Upper lobe of left lung (tissue), 6 donors: Measurements from ENCODE around the gene WNT3. TPM values are rescaled to one million over a fixed set of nuclear protein-coding genes. Genes with fewer than 3 reads are reported as not detected.

Source experiments
- ATAC-seq, 2 donors: fragments of 200-7000 bp; cut with Tn5 transposase; one replicate each; pipeline ENCODE4 v1.9.1; 2022; ENCODE audit warnings: mild to moderate bottlenecking in 2 of 2, moderate library complexity in 2 of 2; ENCODE audit not compliant: low FRiP score in 2 of 2
- DNase-seq, 2 donors: peaks; one replicate each; pipeline ENCODE4 v3.0.0-alpha.2; 2019 to 2020
- H3K27ac ChIP-seq, 4 donors: fragments of 200-600 bp; sonication (generic); one replicate each; pipeline ENCODE4 v1.5.1; 2016 to 2019
- H3K27me3 ChIP-seq, 4 donors: fragments of 200-600 bp; sonication (generic); one replicate each; pipeline ENCODE4 v1.5.1; 2017 to 2019
- H3K36me3 ChIP-seq, 4 donors: fragments of 200-600 bp; sonication (generic); one replicate each; pipeline ENCODE4 v1.5.1; 2016 to 2019
- H3K4me1 ChIP-seq, 4 donors: fragments of 200-600 bp; sonication (generic); one replicate each; pipeline ENCODE4 v1.5.1; 2018 to 2019
- H3K4me3 ChIP-seq, 4 donors: fragments of 200-600 bp; sonication (generic); one replicate each; pipeline ENCODE4 v1.5.1; 2017 to 2019; ENCODE audit warnings: mild to moderate bottlenecking in 2 of 4, moderate library complexity in 1 of 4
- H3K9me3 ChIP-seq, 4 donors: fragments of 200-600 bp; sonication (generic); one replicate each; pipeline ENCODE4 v1.5.1; 2018 to 2019
- EP300 ChIP-seq, 4 donors: sonication (generic); formaldehyde crosslinking; IDR thresholded peaks; one replicate each; pipeline ENCODE4 v1.5.1; 2017; ENCODE audit warnings: antibody characterized with exemption in 4 of 4, control low read depth in 2 of 4
- POLR2A ChIP-seq, 4 donors: fragments of 450-650 bp; IDR thresholded peaks; one replicate each; pipeline ENCODE4 v1.5.1; 2016 to 2017; ENCODE audit warnings: antibody characterized with exemption in 4 of 4, mild to moderate bottlenecking in 2 of 4
- POLR2AphosphoS5 ChIP-seq, 2 donors: sonication (generic); formaldehyde crosslinking; IDR thresholded peaks; one replicate each; pipeline ENCODE4 v1.5.1; 2017; ENCODE audit warnings: antibody characterized with exemption in 2 of 2
- WGBS, 2 donors: methylation state at CpG; one replicate each; pipeline ENCODE4 v1.1.5; 2017 to 2018; 5-methylcytosine and 5-hydroxymethylcytosine counted together
- total RNA-seq, 6 donors: library from RNA; depleted of rRNA in 4 of 6; stranded (reverse); fragments of >200 nt in 4 of 6; gene quantifications; one replicate each; pipeline versions ENCODE4 v1.1.0 to v1.2.1, GENCODE V29; 2016 to 2021
- TF ChIP-seq, protein P1 (sequence below), 6 experiments: fragments of 450-650 bp in 4 of 6; fragments of 200-600 bp in 2 of 6; sonication (generic) in 2 of 6; IDR thresholded peaks; one replicate each; pipeline ENCODE4 v1.5.1; 2016 to 2019; ENCODE audit warnings: antibody characterized with exemption in 6 of 6
- donor health status: DM: no; HTN: no; CAD: no; lungs with moderate emphysema.
- donor health status: DM: no; HTN: yes; CAD: no; lungs with severe emphysema.

WNT3 gene
- total RNA-seq, 6 donors from 2014 or later: 1.1 to 4.6 (median 1.9) TPM

DNA sequence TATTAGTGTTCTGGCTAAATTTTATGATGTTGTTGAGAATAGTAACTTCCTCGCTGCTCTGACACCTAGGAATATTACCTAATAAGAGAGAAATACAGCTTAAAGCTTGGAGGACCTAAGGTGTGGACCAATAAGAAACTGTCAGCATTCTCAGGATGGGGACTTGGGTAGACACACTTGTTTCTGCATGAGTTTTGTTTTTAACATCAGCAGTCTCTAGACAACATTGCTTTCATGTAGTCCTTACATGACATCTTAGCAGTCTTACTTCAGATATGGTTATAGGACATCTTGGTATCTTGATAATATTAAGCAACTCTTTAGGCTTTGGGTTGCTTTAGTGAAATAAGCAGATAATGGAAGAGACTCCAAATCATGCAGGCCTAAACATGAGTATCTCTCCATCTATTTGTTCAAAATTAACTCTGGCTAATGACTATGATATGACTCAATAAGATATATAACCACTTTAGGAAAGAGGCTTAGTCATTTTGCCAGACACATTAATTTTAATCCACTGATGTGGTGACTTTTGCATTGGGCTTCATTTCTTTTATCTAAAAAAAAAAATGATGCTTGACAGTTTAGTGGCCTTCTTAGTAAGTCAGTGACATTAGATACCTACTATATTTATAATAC, 84.5 kb downstream of the WNT3 start:
- H3K27me3 ChIP-seq: no peaks in the 10 kb centered on the region
- TF ChIP-seq EP300 (IDR thresholded peaks at IDR 0.05) (no peak), POLR2A (IDR thresholded peaks at IDR 0.05) (no peak), POLR2AphosphoS5 (IDR thresholded peaks at IDR 0.05) (no peak)
- TF ChIP-seq, protein P1, sequence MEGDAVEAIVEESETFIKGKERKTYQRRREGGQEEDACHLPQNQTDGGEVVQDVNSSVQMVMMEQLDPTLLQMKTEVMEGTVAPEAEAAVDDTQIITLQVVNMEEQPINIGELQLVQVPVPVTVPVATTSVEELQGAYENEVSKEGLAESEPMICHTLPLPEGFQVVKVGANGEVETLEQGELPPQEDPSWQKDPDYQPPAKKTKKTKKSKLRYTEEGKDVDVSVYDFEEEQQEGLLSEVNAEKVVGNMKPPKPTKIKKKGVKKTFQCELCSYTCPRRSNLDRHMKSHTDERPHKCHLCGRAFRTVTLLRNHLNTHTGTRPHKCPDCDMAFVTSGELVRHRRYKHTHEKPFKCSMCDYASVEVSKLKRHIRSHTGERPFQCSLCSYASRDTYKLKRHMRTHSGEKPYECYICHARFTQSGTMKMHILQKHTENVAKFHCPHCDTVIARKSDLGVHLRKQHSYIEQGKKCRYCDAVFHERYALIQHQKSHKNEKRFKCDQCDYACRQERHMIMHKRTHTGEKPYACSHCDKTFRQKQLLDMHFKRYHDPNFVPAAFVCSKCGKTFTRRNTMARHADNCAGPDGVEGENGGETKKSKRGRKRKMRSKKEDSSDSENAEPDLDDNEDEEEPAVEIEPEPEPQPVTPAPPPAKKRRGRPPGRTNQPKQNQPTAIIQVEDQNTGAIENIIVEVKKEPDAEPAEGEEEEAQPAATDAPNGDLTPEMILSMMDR (IDR thresholded peaks at IDR 0.05): no peak
- ATAC-seq: no peak
- H3K4me3 ChIP-seq: no peak overlapping the region
- H3K36me3 ChIP-seq: peaks cover 0 to 17% (median 4%) of the 10 kb centered on the region in 4 donors
- H3K9me3 ChIP-seq: no peaks in the 10 kb centered on the region
- 93 to 96% methylated on average over 1 of the region's 1 CpG for WGBS, 2 donors
- no peak for DNase-seq
- no peaks in the 10 kb centered on the region for H3K4me1 ChIP-seq
- H3K27ac ChIP-seq: no peak overlapping the region

DNA sequence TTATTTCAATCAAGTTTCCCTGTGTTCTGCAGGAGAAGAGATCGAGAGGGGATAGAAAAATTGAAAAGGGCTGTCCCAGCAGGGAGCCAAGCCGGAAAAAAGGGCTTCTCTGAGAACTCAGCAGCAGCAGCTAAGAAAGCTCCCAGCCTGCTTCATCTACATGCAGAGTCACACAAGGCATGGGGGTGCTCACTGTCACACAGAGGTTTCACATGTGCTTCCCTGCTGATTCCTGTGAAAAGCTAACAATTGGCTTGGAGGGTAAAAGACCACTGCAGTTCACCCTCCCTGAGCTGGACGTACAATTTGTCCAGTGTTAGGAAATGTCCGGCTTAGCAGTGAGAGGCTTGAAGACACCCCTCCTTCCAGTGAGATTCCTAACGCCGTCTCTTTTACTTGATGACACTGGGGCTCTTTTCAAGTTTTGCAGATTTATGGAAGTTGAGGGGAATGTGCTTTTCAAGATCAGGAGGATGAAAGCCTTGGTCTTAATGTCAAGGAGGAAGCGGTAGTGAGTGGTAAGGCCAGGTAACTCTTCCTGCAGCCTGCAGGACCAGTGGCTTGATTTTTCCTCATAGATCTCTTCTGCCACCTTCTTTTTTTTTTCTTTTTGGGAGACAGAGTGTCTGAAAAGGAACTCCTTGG, 85.6 kb downstream of the WNT3 start:
- WGBS, 2 donors: 83 to 88% methylated on average over 7 of the region's 7 CpGs
- no peak overlapping the region for H3K27ac ChIP-seq
- no peak for ATAC-seq

GRCh38 chr17:46732160-46732559, 86.3 kb downstream of the WNT3 start:
- Histone ChIP-seq H3K4me1 (no peaks in the 10 kb centered on the region), H3K4me3 (no peak overlapping the region), H3K36me3 (peaks cover 0 to 22% (median 6%) of the 10 kb centered on the region in 4 donors), H3K27me3 (no peaks in the 10 kb centered on the region), H3K27ac (no peak overlapping the region), H3K9me3 (no peaks in the 10 kb centered on the region)
- ATAC-seq (no peak), DNase-seq (no peak)
- 89 to 96% methylated on average over 1 of the region's 1 CpG for WGBS, 2 donors
- TF ChIP-seq, protein P1 (IDR thresholded peaks at IDR 0.05): no peak
- TF ChIP-seq POLR2AphosphoS5 (IDR thresholded peaks at IDR 0.05): no peak
- TF ChIP-seq EP300 (IDR thresholded peaks at IDR 0.05): no peak
- no peak for TF ChIP-seq POLR2A (IDR thresholded peaks at IDR 0.05)

More for the DNA sequence above, 85.6 kb downstream of the WNT3 start:
- no peak for TF ChIP-seq POLR2A (IDR thresholded peaks at IDR 0.05)
- TF ChIP-seq, protein P1 (IDR thresholded peaks at IDR 0.05): no peak
- no peak for TF ChIP-seq POLR2AphosphoS5 (IDR thresholded peaks at IDR 0.05)
- TF ChIP-seq EP300 (IDR thresholded peaks at IDR 0.05): no peak
- H3K4me3 ChIP-seq: no peak overlapping the region
- H3K36me3 ChIP-seq: peaks cover 0 to 18% (median 6%) of the 10 kb centered on the region in 4 donors
- no peaks in the 10 kb centered on the region for H3K27me3 ChIP-seq
- H3K4me1 ChIP-seq: no peaks in the 10 kb centered on the region
- no peaks in the 10 kb centered on the region for H3K9me3 ChIP-seq
- DNase-seq: no peak

DNA sequence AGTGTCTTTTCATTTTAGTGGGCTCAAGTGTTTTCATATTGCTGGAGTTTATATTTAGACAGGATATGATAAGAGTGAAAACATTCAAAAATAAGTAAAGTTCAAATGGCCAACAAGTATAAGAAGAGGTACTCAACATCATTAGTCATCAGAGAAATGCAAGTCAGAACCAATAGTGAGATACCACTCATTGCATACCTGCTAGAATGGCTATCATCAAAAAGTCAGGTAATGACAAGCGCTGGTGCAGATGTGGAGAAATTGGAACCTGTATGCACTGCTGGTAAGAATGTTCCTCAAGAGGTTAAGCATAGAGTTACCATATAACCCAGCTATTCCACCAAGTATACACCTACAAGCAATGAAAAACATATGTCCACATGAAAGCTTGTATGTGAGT, 87.8 kb downstream of the WNT3 start:
- no peak for DNase-seq
- Histone ChIP-seq H3K27me3 (no peaks in the 10 kb centered on the region), H3K36me3 (peaks cover 0 to 22% (median 6%) of the 10 kb centered on the region in 4 donors), H3K27ac (no peak overlapping the region), H3K9me3 (no peaks in the 10 kb centered on the region), H3K4me3 (no peak overlapping the region), H3K4me1 (no peaks in the 10 kb centered on the region)
- WGBS, 2 donors: 92 to 96% methylated on average over 1 of the region's 1 CpG
- ATAC-seq: no peak
- TF ChIP-seq, protein P1 (IDR thresholded peaks at IDR 0.05): no peak
- no peak for TF ChIP-seq POLR2AphosphoS5 (IDR thresholded peaks at IDR 0.05)
- no peak for TF ChIP-seq POLR2A (IDR thresholded peaks at IDR 0.05)
- no peak for TF ChIP-seq EP300 (IDR thresholded peaks at IDR 0.05)
